ENCODE data around the gene MBP.

DNA sequence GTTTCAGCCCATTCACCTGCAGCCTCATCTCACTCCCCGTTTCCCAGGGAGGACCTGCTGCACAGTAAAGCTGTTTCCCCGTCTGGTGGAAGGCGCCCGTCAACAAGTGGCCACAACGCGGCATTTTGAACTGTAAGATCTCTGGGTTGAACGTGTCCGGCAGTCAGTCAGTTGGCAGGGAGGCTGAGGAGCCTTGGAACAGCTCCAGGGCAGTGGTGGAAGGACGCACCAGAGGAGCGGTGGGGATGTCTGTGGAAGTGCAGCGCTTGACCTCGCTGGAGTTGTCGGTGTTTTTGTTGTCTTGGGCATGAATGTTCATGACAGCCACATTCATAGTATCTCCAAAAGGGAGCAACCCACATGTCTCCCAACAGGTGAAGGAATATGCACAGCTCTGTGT, 31.4 kb upstream of the MBP start:
- TF ChIP-seq, protein P1, sequence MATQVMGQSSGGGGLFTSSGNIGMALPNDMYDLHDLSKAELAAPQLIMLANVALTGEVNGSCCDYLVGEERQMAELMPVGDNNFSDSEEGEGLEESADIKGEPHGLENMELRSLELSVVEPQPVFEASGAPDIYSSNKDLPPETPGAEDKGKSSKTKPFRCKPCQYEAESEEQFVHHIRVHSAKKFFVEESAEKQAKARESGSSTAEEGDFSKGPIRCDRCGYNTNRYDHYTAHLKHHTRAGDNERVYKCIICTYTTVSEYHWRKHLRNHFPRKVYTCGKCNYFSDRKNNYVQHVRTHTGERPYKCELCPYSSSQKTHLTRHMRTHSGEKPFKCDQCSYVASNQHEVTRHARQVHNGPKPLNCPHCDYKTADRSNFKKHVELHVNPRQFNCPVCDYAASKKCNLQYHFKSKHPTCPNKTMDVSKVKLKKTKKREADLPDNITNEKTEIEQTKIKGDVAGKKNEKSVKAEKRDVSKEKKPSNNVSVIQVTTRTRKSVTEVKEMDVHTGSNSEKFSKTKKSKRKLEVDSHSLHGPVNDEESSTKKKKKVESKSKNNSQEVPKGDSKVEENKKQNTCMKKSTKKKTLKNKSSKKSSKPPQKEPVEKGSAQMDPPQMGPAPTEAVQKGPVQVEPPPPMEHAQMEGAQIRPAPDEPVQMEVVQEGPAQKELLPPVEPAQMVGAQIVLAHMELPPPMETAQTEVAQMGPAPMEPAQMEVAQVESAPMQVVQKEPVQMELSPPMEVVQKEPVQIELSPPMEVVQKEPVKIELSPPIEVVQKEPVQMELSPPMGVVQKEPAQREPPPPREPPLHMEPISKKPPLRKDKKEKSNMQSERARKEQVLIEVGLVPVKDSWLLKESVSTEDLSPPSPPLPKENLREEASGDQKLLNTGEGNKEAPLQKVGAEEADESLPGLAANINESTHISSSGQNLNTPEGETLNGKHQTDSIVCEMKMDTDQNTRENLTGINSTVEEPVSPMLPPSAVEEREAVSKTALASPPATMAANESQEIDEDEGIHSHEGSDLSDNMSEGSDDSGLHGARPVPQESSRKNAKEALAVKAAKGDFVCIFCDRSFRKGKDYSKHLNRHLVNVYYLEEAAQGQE (IDR thresholded peaks at IDR 0.05; ENCODE audit: low read depth), result no peak
- TF ChIP-seq TAF1 (IDR thresholded peaks at IDR 0.05; ENCODE audit: low read depth) (no peak), CEBPB (IDR thresholded peaks at IDR 0.05) (no peak), EP300 (IDR thresholded peaks at IDR 0.05; ENCODE audit: borderline replicate concordance) (no peak), YY1 (IDR thresholded peaks at IDR 0.05; ENCODE audit: low read depth) (no peak)
- TF ChIP-seq, protein P2, sequence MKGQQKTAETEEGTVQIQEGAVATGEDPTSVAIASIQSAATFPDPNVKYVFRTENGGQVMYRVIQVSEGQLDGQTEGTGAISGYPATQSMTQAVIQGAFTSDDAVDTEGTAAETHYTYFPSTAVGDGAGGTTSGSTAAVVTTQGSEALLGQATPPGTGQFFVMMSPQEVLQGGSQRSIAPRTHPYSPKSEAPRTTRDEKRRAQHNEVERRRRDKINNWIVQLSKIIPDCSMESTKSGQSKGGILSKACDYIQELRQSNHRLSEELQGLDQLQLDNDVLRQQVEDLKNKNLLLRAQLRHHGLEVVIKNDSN (IDR thresholded peaks at IDR 0.05), result no peak
